ENCODE measurements around the gene TCF12. TPM values are rescaled to one million over a fixed set of nuclear protein-coding genes. Genes with fewer than 3 reads are reported as not detected.

The TCF12 gene
- total RNA-seq, 1 donor from 2014 or later: 144 TPM

GRCh38 chr15:57057134-57057930 is 138.9 kb downstream of the TCF12 start:
- Histone ChIP-seq H3K27ac (no peak overlapping the region), H3K4me3 (no peak overlapping the region), H3K27me3 (no peaks in the 10 kb centered on the region), H3K4me1 (peaks cover 3 to 16% of the 10 kb centered on the region in 2 donors), H3K9me3 (no peaks in the 10 kb centered on the region), H3K36me3 (no peaks in the 10 kb centered on the region)
- intact Hi-C loops (cut with DNase I): no loop called here
- DNase-seq (ENCODE audit: low spot score in 2 of 2): no peak
- no peak for TF ChIP-seq CTCF (IDR thresholded peaks at IDR 0.05)

- no peaks in the 10 kb centered on the region for H3K9me3 ChIP-seq
- H3K36me3 ChIP-seq: no peaks in the 10 kb centered on the region
- H3K4me1 ChIP-seq: peaks cover 3 to 16% of the 10 kb centered on the region in 2 donors
- no peak overlapping the region for H3K4me3 ChIP-seq
- H3K27ac ChIP-seq: no peak overlapping the region
- intact Hi-C loops (cut with DNase I): no loop called here
- no peaks in the 10 kb centered on the region for H3K27me3 ChIP-seq
- DNase-seq (ENCODE audit: low spot score in 2 of 2): no peak
- TF ChIP-seq CTCF (IDR thresholded peaks at IDR 0.05): no peak
These were observed 140.7 kb downstream of the TCF12 start for GRCh38 chr15:57059026-57059660.

- Histone ChIP-seq H3K4me1 (peaks cover 3 to 16% of the 10 kb centered on the region in 2 donors), H3K27me3 (no peaks in the 10 kb centered on the region), H3K27ac (no peak overlapping the region), H3K9me3 (no peaks in the 10 kb centered on the region), H3K36me3 (no peaks in the 10 kb centered on the region), H3K4me3 (no peak overlapping the region)
- no peak for TF ChIP-seq CTCF (IDR thresholded peaks at IDR 0.05)
- no peak for DNase-seq (ENCODE audit: low spot score in 2 of 2)
- intact Hi-C loops (cut with DNase I): no loop called here
These were observed 142.4 kb downstream of the TCF12 start for GRCh38 chr15:57060799-57061198.

- TF ChIP-seq CTCF (IDR thresholded peaks at IDR 0.05): no peak
- H3K4me1 ChIP-seq: peaks cover 3 to 16% of the 10 kb centered on the region in 2 donors
- DNase-seq (ENCODE audit: low spot score in 2 of 2): no peak
- H3K9me3 ChIP-seq: no peaks in the 10 kb centered on the region
- intact Hi-C loops (cut with DNase I): no loop called here
- no peaks in the 10 kb centered on the region for H3K36me3 ChIP-seq
- no peak overlapping the region for H3K27ac ChIP-seq
- no peaks in the 10 kb centered on the region for H3K27me3 ChIP-seq
- H3K4me3 ChIP-seq: no peak overlapping the region
These were observed 142.8 kb downstream of the TCF12 start for GRCh38 chr15:57061281-57061680.

GRCh38 chr15:57061696-57062095 is 143.3 kb downstream of the TCF12 start:
- Histone ChIP-seq H3K27me3 (no peaks in the 10 kb centered on the region), H3K9me3 (no peaks in the 10 kb centered on the region), H3K4me1 (peaks cover 3 to 16% of the 10 kb centered on the region in 2 donors), H3K36me3 (no peaks in the 10 kb centered on the region), H3K4me3 (no peak overlapping the region), H3K27ac (no peak overlapping the region)
- intact Hi-C loops (cut with DNase I): no loop called here
- DNase-seq (ENCODE audit: low spot score in 2 of 2): no peak
- TF ChIP-seq CTCF (IDR thresholded peaks at IDR 0.05): no peak
